Motor neuron (in vitro differentiated cells): ENCODE measurements around the gene PLCH2. TPM values are rescaled to one million over a fixed set of nuclear protein-coding genes. Genes with fewer than 3 reads are reported as not detected.

Experiments
- ATAC-seq, 8 experiments: fragments of 200-7000 bp; cut with Tn5 transposase; replicated peaks in 6 of 8; 2 replicates each; pipeline ENCODE4 v1.8.0; 2021; ENCODE audit warnings: mild to moderate bottlenecking in 8 of 8, moderate library complexity in 8 of 8
- H3K27ac ChIP-seq, 2 donors: fragments of 250-450 bp; sonication (Bioruptor Pico); 2 replicates each; pipeline ENCODE4 v1.9.0; 2021; ENCODE audit warnings: antibody characterized with exemption in 2 of 2, mild to moderate bottlenecking in 2 of 2, moderate library complexity in 1 of 2
- H3K4me1 ChIP-seq, 2 donors: fragments of 250-450 bp; sonication (Bioruptor Pico); replicated peaks in 1 of 2; 2 replicates each; pipeline ENCODE4 v1.6.1; 2021; ENCODE audit warnings: antibody characterized with exemption in 2 of 2, mild to moderate bottlenecking in 2 of 2, moderate library complexity in 1 of 2
- H3K4me3 ChIP-seq, 5 donors: fragments of 250-450 bp; sonication (Bioruptor Pico); 2 replicates each; pipeline ENCODE4 v1.9.0; 2021; ENCODE audit warnings: antibody characterized with exemption in 5 of 5, mild to moderate bottlenecking in 5 of 5, moderate library complexity in 4 of 5
- WGBS, 10 experiments: fragments of 450-650 bp; shearing (Covaris generic); methylation state at CpG; one replicate each; pipeline ENCODE4 v1.0.0; 2022; 5-methylcytosine and 5-hydroxymethylcytosine counted together
- in situ Hi-C, 9 experiments: fragments of 400-800 bp; cut with MboI; loops; one replicate each; pipeline ENCODE4 v1.15.0; 2021; ENCODE audit warnings: low sequenced_read_pairs in 9 of 9, low pct_unique_long_range_greater_than_20kb in 2 of 9; ENCODE audit not compliant: unreplicated experiment in 9 of 9
- total RNA-seq, 8 experiments: library from RNA; unstranded; fragments of 300-600 nt; gene quantifications; 2 replicates each; pipeline versions ENCODE4 v1.2.3 to v1.2.4, GENCODE V29; 2022

The PLCH2 gene
- total RNA-seq, 8 experiments from 2014 or later, result 0.51 to 7.4 (median 4.9) TPM

GRCh38 chr1:2525920-2526823, 50.1 kb downstream of the PLCH2 start, which contains the start of gene PANK4:
Gene PANK4 (minus strand): TSS chr1:2526596. CDS start chr1:2526587, 9 bp downstream.
- in situ Hi-C loops, result loop anchor here in 3 of 9 experiments (25.0 kb wide), 2 partner anchors 89 to 114 kb away; partner anchors contain the start of gene PEX10 (in 2 of the 3)
- H3K4me1 ChIP-seq, result peaks cover 52 to 55% of the 10 kb centered on the region in 2 donors
- WGBS, 10 experiments, result 0% methylated on average over 7 to 17 of the region's 107 CpGs; no CpG with 5 or more reads in 8 of the 10 experiments

DNA sequence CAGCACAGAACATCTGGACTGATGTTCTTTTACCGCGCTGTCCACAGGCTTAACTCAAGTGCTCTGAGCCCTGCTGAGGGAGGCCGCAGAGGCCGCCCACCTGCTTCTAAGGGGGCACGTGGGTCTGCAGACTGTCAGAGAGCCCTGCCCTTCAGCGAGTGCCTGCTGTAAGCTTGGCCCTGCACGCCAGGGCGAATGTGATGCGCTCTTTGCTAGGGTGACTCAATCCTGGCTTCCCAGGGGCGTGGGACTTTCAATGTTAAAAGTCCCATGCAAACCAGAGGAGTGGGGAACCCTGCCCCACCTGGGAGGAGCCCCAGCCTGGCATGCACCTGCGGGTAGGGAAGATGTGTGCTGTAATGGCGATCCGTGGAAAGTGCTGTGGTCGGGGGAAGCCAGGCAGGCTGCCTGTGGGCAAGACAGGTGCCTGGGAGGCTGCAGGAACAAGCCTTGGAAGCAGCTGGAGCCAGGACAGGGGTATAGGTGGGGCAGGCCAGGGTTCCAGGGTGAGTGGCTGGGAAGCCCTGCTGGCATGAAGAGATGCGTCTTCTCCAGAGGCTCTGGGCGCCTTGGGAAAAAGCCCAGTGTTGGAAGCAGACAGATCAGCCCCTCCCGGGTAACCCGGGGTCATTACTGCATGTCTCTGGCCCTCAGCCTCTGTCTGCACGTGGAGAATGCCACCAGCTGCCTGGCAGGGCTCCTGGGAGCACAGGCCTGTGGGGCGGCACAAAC, 50.9 kb downstream of the PLCH2 start:
- 0 to 26% (median 0%) methylated on average over 1 to 6 of the region's 20 CpGs; no CpG with 5 or more reads in 5 of the 10 experiments for WGBS, 10 experiments
- Histone ChIP-seq H3K4me1 (peaks cover 60 to 63% of the 10 kb centered on the region in 2 donors), H3K4me3 (peak overlapping the region; percentile 60 to 91 (median 80)), H3K27ac (peak overlapping the region; percentile 97 to 98)
- ATAC-seq, result peak; percentile 38 to 55 (median 44)
- in situ Hi-C loops, result loop anchor here in 3 of 9 experiments (25.0 kb wide), 2 partner anchors 90 to 115 kb away; partner anchors contain the start of gene PEX10 (in 2 of the 3)

More at GRCh38 chr1:2525920-2526823, 50.1 kb downstream of the PLCH2 start, which contains the start of gene PANK4:
- peak; percentile 76 to 94 (median 78) for ATAC-seq
- Histone ChIP-seq H3K4me3 (peak within 1 kb of the TSS; percentile 60 to 91 (median 80)), H3K27ac (peak within 1 kb of the TSS; percentile 97 to 98)

DNA sequence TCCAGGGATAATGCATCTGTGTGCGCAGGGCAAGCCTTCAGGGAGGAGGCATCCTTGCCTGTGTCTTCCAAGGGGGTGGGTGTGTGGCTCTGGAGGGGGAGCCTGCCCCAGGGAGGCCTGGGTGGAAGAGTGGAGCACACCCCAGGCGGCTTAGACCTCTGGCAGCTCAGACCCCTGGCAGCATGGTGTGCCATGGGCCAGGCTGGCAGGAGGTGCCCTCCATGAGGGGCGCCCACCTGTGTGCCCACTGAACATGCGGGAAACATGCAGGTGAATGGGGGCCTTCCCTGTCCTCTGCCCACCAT, 51.4 kb downstream of the PLCH2 start:
- ATAC-seq, result no peak
- Histone ChIP-seq H3K27ac (no peak overlapping the region), H3K4me1 (peaks cover 66 to 68% of the 10 kb centered on the region in 2 donors), H3K4me3 (peak overlapping the region in 4 of 5 donors; percentile 32 to 90 (median 48))
- WGBS, 10 experiments, result 50% methylated on average over 1 of the region's 4 CpGs; no CpG with 5 or more reads in 9 of the 10 experiments
- in situ Hi-C loops, result loop anchor here in 3 of 9 experiments (25.0 kb wide), 2 partner anchors 90 to 115 kb away; partner anchors contain the start of gene PEX10 (in 2 of the 3)

- H3K4me3 ChIP-seq, result peak overlapping the region; percentile 32 to 90 (median 40)
- no peak for ATAC-seq
- peak overlapping the region in 1 of 2 donors; percentile 80 for H3K27ac ChIP-seq
- peaks cover 71 to 73% of the 10 kb centered on the region in 2 donors for H3K4me1 ChIP-seq
- WGBS, 10 experiments, result 20 to 100% (median 62%) methylated on average over 1 to 7 of the region's 12 CpGs; no CpG with 5 or more reads in 4 of the 10 experiments
- in situ Hi-C loops, result loop anchor here in 3 of 9 experiments (25.0 kb wide), 2 partner anchors 91 to 116 kb away; partner anchors contain the start of gene PEX10 (in 2 of the 3)
Measured at GRCh38 chr1:2528016-2528415, 51.9 kb downstream of the PLCH2 start.

GRCh38 chr1:2528611-2528965, 52.5 kb downstream of the PLCH2 start:
- ATAC-seq, result no peak
- peak overlapping the region; percentile 32 to 90 (median 40) for H3K4me3 ChIP-seq
- in situ Hi-C loops, result loop anchor here in 3 of 9 experiments (25.0 kb wide), 2 partner anchors 91 to 116 kb away; partner anchors contain the start of gene PEX10 (in 2 of the 3)
- WGBS, 10 experiments, result 0% methylated on average over 1 of the region's 10 CpGs; no CpG with 5 or more reads in 9 of the 10 experiments
- peak overlapping the region; percentile 50 to 80 for H3K27ac ChIP-seq
- peaks cover 74 to 77% of the 10 kb centered on the region in 2 donors for H3K4me1 ChIP-seq

DNA sequence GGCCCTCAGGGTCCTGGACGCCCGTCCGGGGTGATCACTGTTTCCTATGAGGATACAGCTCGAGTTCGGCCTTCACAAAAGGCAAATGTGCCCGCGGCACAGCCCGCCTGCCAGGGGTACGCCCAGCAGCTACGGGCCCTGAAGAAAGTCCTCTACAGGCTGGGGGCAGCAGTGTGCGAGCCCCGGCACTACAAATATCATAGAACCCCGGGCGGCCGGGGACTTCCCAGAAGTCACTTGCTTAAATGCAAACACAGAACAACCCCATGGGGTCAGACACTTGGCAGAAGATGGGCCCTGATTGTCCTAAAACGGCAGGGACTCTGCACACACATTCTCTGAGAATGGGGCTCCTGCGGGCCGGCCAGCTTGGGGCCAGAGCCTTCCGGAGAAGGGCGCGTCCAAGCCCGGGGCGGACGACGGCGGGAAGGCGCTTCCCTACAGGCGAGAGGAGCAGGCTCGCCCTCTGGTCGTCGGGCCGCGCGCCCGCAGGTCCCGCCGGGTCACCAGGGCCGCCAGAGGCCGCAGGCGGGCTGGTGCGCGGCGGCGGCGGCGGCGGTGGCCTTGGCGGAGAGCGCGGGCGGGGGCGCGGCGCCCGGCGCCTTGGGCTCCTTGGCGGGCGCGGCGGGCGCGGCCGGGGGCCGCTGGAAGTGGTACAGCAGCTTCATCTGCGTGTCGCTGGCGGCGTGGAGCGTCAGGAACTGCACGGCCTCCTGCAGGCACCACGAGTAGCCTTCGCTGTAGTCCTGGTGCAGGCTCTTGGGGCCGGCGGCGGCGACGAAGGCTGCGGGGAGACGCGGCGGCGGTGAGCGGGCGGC, 53.1 kb downstream of the PLCH2 start:
- 6 to 67% (median 20%) methylated on average over 3 to 25 of the region's 84 CpGs; no CpG with 5 or more reads in 4 of the 10 experiments for WGBS, 10 experiments
- Histone ChIP-seq H3K27ac (peak overlapping the region; percentile 50 to 80), H3K4me3 (peak overlapping the region; percentile 32 to 90 (median 40)), H3K4me1 (peaks cover 74 to 77% of the 10 kb centered on the region in 2 donors)
- in situ Hi-C loops, result loop anchor here in 3 of 9 experiments (25.0 kb wide), 2 partner anchors 92 to 117 kb away; partner anchors contain the start of gene PEX10 (in 2 of the 3)
- ATAC-seq, result peak in 2 of 8 experiments; percentile 3 to 4

DNA sequence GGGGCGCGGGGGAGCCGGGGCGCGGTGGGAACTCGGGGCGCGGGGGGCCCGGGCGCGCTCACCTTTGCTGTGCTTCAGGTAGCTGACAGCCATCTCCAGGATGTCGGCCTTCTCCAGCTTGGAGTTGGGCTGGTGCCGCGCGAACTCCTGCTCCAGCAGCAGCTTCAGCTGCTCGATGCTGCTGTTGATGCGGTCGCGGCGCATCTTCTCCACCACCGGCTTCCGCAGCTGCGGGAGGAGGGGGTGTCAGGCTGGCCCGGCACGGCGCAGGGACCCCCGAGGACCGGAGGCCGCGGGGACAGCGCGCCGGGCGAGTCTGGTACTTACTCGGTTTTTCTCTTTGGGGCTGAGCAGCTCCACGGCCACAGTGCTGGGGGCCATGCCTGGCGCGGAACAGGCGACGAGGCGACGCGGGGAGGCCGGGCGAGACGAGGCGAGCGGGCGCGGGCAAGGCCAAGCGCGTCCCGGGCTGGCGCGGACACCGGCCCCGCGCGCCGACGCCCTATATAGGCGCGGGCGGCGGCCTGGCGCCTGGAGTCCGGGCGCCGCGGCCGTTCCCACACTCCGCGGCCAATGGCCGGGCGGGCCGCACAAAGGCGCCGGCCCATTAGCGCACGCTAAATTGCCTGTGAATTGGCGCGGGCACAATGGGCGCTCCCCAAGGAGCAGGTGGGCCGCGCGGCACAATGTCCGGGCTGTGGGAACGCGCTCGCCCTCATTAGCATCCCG, 53.9 kb downstream of the PLCH2 start, which contains the start of gene HES5:
Gene HES5 (minus strand): TSS at position 480 of the 729 bp plus-strand sequence. CDS start 99 bp downstream, at position 381.
- Histone ChIP-seq H3K27ac (peak within 1 kb of the TSS; percentile 50 to 80), H3K4me1 (peaks cover 74 to 77% of the 10 kb centered on the region in 2 donors), H3K4me3 (peak within 1 kb of the TSS; percentile 32 to 90 (median 40))
- 0 to 6% (median 0%) methylated on average over 1 to 27 of the region's 91 CpGs; no CpG with 5 or more reads in 4 of the 10 experiments for WGBS, 10 experiments
- peak; percentile 1 to 43 (median 24) for ATAC-seq
- in situ Hi-C loops, result loop anchor here in 3 of 9 experiments (25.0 kb wide), 2 partner anchors 93 to 118 kb away; partner anchors contain the start of gene PEX10 (in 2 of the 3)

GRCh38 chr1:2530513-2531361, 54.6 kb downstream of the PLCH2 start:
- 0 to 70% (median 17%) methylated on average over 2 to 17 of the region's 30 CpGs; no CpG with 5 or more reads in 5 of the 10 experiments for WGBS, 10 experiments
- H3K4me1 ChIP-seq, result peaks cover 78 to 81% of the 10 kb centered on the region in 2 donors
- no peak for ATAC-seq
- peak overlapping the region; percentile 32 to 90 (median 40) for H3K4me3 ChIP-seq
- in situ Hi-C loops, result loop anchor here in 3 of 9 experiments (25.0 kb wide), 2 partner anchors 93 to 118 kb away; partner anchors contain the start of gene PEX10 (in 2 of the 3)
- H3K27ac ChIP-seq, result peak overlapping the region; percentile 27 to 58

DNA sequence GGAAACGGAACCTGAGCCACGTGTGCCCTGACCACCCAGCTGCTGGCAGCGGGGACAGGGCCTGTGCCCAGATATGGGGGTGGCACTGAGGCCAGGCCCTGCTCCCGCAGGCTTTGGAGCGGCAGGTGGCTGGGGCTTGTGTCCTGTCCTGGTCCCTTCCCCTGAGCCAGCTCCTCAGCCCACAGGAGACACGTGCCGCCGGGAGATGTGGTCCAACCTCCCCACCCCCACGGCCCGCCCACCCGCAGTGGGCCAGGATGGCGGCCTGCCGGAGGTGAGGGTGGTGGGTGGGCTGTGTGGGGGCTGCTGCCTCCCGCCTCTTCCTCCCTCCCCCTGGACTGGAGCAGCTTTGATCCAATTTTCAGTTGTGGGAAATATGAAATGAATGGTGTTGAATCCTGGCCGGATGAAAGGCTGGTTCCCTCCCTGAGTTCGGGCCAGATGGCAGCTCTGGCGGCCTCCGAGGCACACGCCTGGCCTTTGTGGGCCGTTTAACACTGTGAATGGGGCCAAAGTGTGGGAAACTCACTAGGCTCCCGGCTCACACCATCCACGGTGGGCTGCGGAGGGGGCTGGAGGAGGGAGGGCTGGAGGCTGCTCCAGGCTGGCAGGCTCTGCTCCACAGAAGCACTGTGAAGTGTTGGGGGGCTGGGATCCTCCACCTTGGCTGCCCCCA, 56.5 kb downstream of the PLCH2 start:
- peaks cover 76 to 78% of the 10 kb centered on the region in 2 donors for H3K4me1 ChIP-seq
- in situ Hi-C loops, result loop anchor here in 3 of 9 experiments (25.0 kb wide), 2 partner anchors 95 to 120 kb away; partner anchors contain the start of gene PEX10 (in 2 of the 3)
- H3K4me3 ChIP-seq, result no peak overlapping the region
- WGBS, 10 experiments, result 39 to 52% methylated on average over 6 to 7 of the region's 23 CpGs; no CpG with 5 or more reads in 8 of the 10 experiments
- peak overlapping the region in 1 of 2 donors; percentile 6 for H3K27ac ChIP-seq
- ATAC-seq, result peak in 5 of 8 experiments; percentile 1 to 33 (median 13)
